Natural killer cell (primary cell): ENCODE data around the gene DIAPH2. TPM values are rescaled to one million over a fixed set of nuclear protein-coding genes. Genes with fewer than 3 reads are reported as not detected.

Experiments
- ATAC-seq, 3 donors: fragments of 150-1000 bp in 2 of 3; fragments of 200-7000 bp in 1 of 3; cut with Tn5 transposase; 1 replicate in 1 of 3; 2 replicates in 2 of 3; pipeline ENCODE4 v1.10.0; 2021; ENCODE audit warnings: mild to moderate bottlenecking in 2 of 3, moderate library complexity in 2 of 3
- DNase-seq, 2 donors: peaks; one replicate each; pipeline versions ENCODE4 v3.0.0 to v3.0.0-alpha.2; 2013 to 2021; ENCODE audit warnings: mixed read lengths in 1 of 2
- H3K27ac ChIP-seq: one replicate; pipeline ENCODE4 v1.5.1; 2013; ENCODE audit warnings: mild to moderate bottlenecking, low read length
- H3K27me3 ChIP-seq: one replicate; pipeline ENCODE4 v1.6.1; 2013; ENCODE audit warnings: low read length; ENCODE audit not compliant: control insufficient read depth, insufficient read depth
- H3K36me3 ChIP-seq: one replicate; pipeline ENCODE4 v1.6.1; 2013; ENCODE audit warnings: low read length; ENCODE audit not compliant: control insufficient read depth, insufficient read depth
- H3K4me1 ChIP-seq: one replicate; pipeline ENCODE4 v1.6.1; 2013; ENCODE audit warnings: low read length; ENCODE audit not compliant: control insufficient read depth, insufficient read depth
- H3K4me3 ChIP-seq: one replicate; pipeline ENCODE4 v1.5.1; 2013; ENCODE audit warnings: low read length
- H3K9me3 ChIP-seq: one replicate; pipeline ENCODE4 v1.6.1; 2013; ENCODE audit warnings: low read length; ENCODE audit not compliant: control insufficient read depth, insufficient read depth
- H3K27ac Mint-ChIP-seq, 2 donors: one replicate each; pipeline ENCODE4 v1.8.0; 2022; ENCODE audit warnings: mild to moderate bottlenecking in 2 of 2, mixed read lengths in 2 of 2, moderate library complexity in 1 of 2
- H3K27me3 Mint-ChIP-seq, 2 donors: one replicate each; pipeline ENCODE4 v1.8.0; 2022; ENCODE audit warnings: low read depth in 2 of 2, mixed read lengths in 2 of 2
- H3K36me3 Mint-ChIP-seq: one replicate; pipeline ENCODE4 v1.8.0; 2022; ENCODE audit warnings: mixed read lengths
- H3K4me1 Mint-ChIP-seq, 2 donors: one replicate each; pipeline ENCODE4 v1.8.0; 2022; ENCODE audit warnings: mixed read lengths in 2 of 2
- H3K4me3 Mint-ChIP-seq: one replicate; pipeline ENCODE4 v1.8.0; 2022; ENCODE audit warnings: mild to moderate bottlenecking, moderate library complexity, mixed read lengths
- H3K9me3 Mint-ChIP-seq, 2 donors: one replicate each; pipeline ENCODE4 v1.8.0; 2022; ENCODE audit warnings: mixed read lengths in 2 of 2
- CTCF ChIP-seq: fragments of 200-600 bp; IDR thresholded peaks from one replicate; pipeline ENCODE4 v1.8.0; 2022; ENCODE audit warnings: antibody characterized with exemption
- WGBS: methylation state at CpG from one replicate; pipeline ENCODE4 v1.1.7; 2013; ENCODE audit warnings: missing lambda C conversion rate; ENCODE audit not compliant: insufficient coverage; 5-methylcytosine and 5-hydroxymethylcytosine counted together
- intact Hi-C: fragments of 100-400 bp; cut with micrococcal nuclease; formaldehyde crosslinking; loops from one replicate; pipeline ENCODE4 v1.14.2; 2022
- total RNA-seq, 4 donors: library from RNA; stranded (reverse); fragments of 120-200 nt in 1 of 4; gene quantifications; one replicate each; pipeline versions ENCODE4 v1.2.3 to v1.2.4, GENCODE V29; 2013 to 2022

Gene DIAPH2
- total RNA-seq, 3 donors from 2014 or later (not counting 1 experiment from before 2014, with no cell fraction given) = 17.0 to 18.2 (median 17.0) TPM

- Mint-ChIP-seq H3K27ac (no peak overlapping the region), H3K9me3 (no peaks in the 10 kb centered on the region), H3K36me3 (no peaks in the 10 kb centered on the region), H3K4me1 (no peaks in the 10 kb centered on the region), H3K4me3 (no peak overlapping the region), H3K27me3 (no peaks in the 10 kb centered on the region)
- H3K36me3 ChIP-seq = no peaks in the 10 kb centered on the region
- no peaks in the 10 kb centered on the region for H3K9me3 ChIP-seq
- H3K27me3 ChIP-seq = no peaks in the 10 kb centered on the region
- TF ChIP-seq CTCF = no peak
- no peak overlapping the region for H3K27ac ChIP-seq
- no peaks in the 10 kb centered on the region for H3K4me1 ChIP-seq
- H3K4me3 ChIP-seq = no peak overlapping the region
- WGBS = 96% methylated on average over 2 of the region's 3 CpGs
- intact Hi-C loops = no loop called here
- ATAC-seq (no peak), DNase-seq (no peak)
These were observed 920.6 kb downstream of the DIAPH2 start for GRCh38 chrX:97605271-97605670.

GRCh38 chrX:97609357-97609756 lies 924.7 kb downstream of the DIAPH2 start:
- H3K27ac ChIP-seq = no peak overlapping the region
- Mint-ChIP-seq H3K27ac (no peak overlapping the region), H3K9me3 (no peaks in the 10 kb centered on the region), H3K36me3 (no peaks in the 10 kb centered on the region), H3K27me3 (no peaks in the 10 kb centered on the region), H3K4me1 (no peaks in the 10 kb centered on the region), H3K4me3 (no peak overlapping the region)
- H3K4me3 ChIP-seq = no peak overlapping the region
- DNase-seq (no peak), ATAC-seq (no peak)
- H3K9me3 ChIP-seq = no peaks in the 10 kb centered on the region
- 100% methylated on average over 1 of the region's 1 CpG for whole genome bisulfite sequencing
- intact Hi-C loops = no loop called here
- H3K36me3 ChIP-seq = no peaks in the 10 kb centered on the region
- H3K4me1 ChIP-seq = no peaks in the 10 kb centered on the region
- H3K27me3 ChIP-seq = no peaks in the 10 kb centered on the region
- TF ChIP-seq CTCF = no peak

GRCh38 chrX:97609938-97610337 lies 925.3 kb downstream of the DIAPH2 start:
- DNase-seq (no peak), ATAC-seq (no peak)
- Mint-ChIP-seq H3K4me1 (no peaks in the 10 kb centered on the region), H3K27ac (no peak overlapping the region), H3K4me3 (no peak overlapping the region), H3K9me3 (no peaks in the 10 kb centered on the region), H3K36me3 (no peaks in the 10 kb centered on the region), H3K27me3 (no peaks in the 10 kb centered on the region)
- WGBS = 100% methylated on average over 1 of the region's 1 CpG
- no peaks in the 10 kb centered on the region for H3K4me1 ChIP-seq
- H3K27me3 ChIP-seq = no peaks in the 10 kb centered on the region
- H3K4me3 ChIP-seq = no peak overlapping the region
- no peaks in the 10 kb centered on the region for H3K36me3 ChIP-seq
- H3K27ac ChIP-seq = no peak overlapping the region
- H3K9me3 ChIP-seq = no peaks in the 10 kb centered on the region
- TF ChIP-seq CTCF = no peak
- intact Hi-C loops = no loop called here

GRCh38 chrX:97616883-97617530 lies 932.4 kb downstream of the DIAPH2 start:
- no peaks in the 10 kb centered on the region for H3K36me3 Mint-ChIP-seq
- no peak overlapping the region for H3K27ac ChIP-seq
- WGBS = 91% methylated on average over 2 of the region's 7 CpGs
- ATAC-seq = no peak
- no peaks in the 10 kb centered on the region for H3K27me3 Mint-ChIP-seq
- no peak overlapping the region for H3K4me3 Mint-ChIP-seq
- H3K9me3 ChIP-seq = no peaks in the 10 kb centered on the region
- H3K4me1 Mint-ChIP-seq = no peaks in the 10 kb centered on the region
- intact Hi-C loops = no loop called here
- no peak overlapping the region for H3K27ac Mint-ChIP-seq
- no peaks in the 10 kb centered on the region for H3K27me3 ChIP-seq
- no peak for DNase-seq
- no peaks in the 10 kb centered on the region for H3K9me3 Mint-ChIP-seq
- H3K4me3 ChIP-seq = no peak overlapping the region
- H3K4me1 ChIP-seq = no peaks in the 10 kb centered on the region
- TF ChIP-seq CTCF = no peak
- H3K36me3 ChIP-seq = no peaks in the 10 kb centered on the region
